Measurements from ENCODE around the gene TAF1L. TPM values are rescaled to one million over a fixed set of nuclear protein-coding genes. Genes with fewer than 3 reads are reported as not detected.

The TAF1L gene
- total and polyA plus RNA-seq, 11 donors: 0.07 TPM; not detected in 10

GRCh38 chr9:32671333-32671732 lies 35.9 kb upstream of the TAF1L start:
- Histone ChIP-seq H3K27ac (no peak overlapping the region), H3K27me3 (no peaks in the 10 kb centered on the region), H3K9me3 (no peaks in the 10 kb centered on the region), H3K4me1 (no peaks in the 10 kb centered on the region), H3K36me3 (no peaks in the 10 kb centered on the region), H3K4me3 (no peak overlapping the region)
- TF ChIP-seq CTCF (IDR thresholded peaks at IDR 0.05) (no peak), POLR2A (IDR thresholded peaks at IDR 0.05) (no peak)
- no peak for ATAC-seq
- DNase-seq: no peak
- WGBS, 4 donors: 69 to 90% (median 70%) methylated on average over 1 of the region's 1 CpG
- intact Hi-C loops (cut with DNase I): loop anchor here in 1 of 10 donors (5.0 kb wide), 1 partner anchor 51 kb away; no protein-coding TSS in a partner anchor

- Histone ChIP-seq H3K9me3 (no peaks in the 10 kb centered on the region), H3K36me3 (no peaks in the 10 kb centered on the region), H3K27me3 (peaks cover 0 to 7% (median 0%) of the 10 kb centered on the region in 9 donors), H3K4me1 (no peaks in the 10 kb centered on the region), H3K4me3 (no peak overlapping the region), H3K27ac (no peak overlapping the region)
- intact Hi-C loops (cut with DNase I): no loop called here
- DNase-seq (no peak), ATAC-seq (no peak)
- TF ChIP-seq CTCF (IDR thresholded peaks at IDR 0.05) (no peak), POLR2A (IDR thresholded peaks at IDR 0.05) (no peak)
- 65 to 83% (median 70%) methylated on average over 3 of the region's 3 CpGs for WGBS, 4 donors
These were observed 29.6 kb upstream of the TAF1L start for GRCh38 chr9:32665101-32665500.

- no peak for DNase-seq
- Histone ChIP-seq H3K9me3 (no peaks in the 10 kb centered on the region), H3K36me3 (no peaks in the 10 kb centered on the region), H3K4me1 (no peaks in the 10 kb centered on the region), H3K4me3 (no peak overlapping the region), H3K27me3 (peaks cover 0 to 7% (median 0%) of the 10 kb centered on the region in 9 donors), H3K27ac (no peak overlapping the region)
- 43 to 58% (median 52%) methylated on average over 3 of the region's 3 CpGs for WGBS, 4 donors
- ATAC-seq: no peak
- intact Hi-C loops (cut with DNase I): no loop called here
- TF ChIP-seq POLR2A (IDR thresholded peaks at IDR 0.05): no peak
- TF ChIP-seq CTCF (IDR thresholded peaks at IDR 0.05): no peak
These were observed 28.3 kb upstream of the TAF1L start for GRCh38 chr9:32663741-32664140.

GRCh38 chr9:32647671-32648070 lies 12.2 kb upstream of the TAF1L start:
- 66 to 77% (median 72%) methylated on average over 2 of the region's 2 CpGs for WGBS, 4 donors
- no peaks in the 10 kb centered on the region for H3K36me3 ChIP-seq
- no peak for TF ChIP-seq CTCF (IDR thresholded peaks at IDR 0.05)
- no peak for TF ChIP-seq POLR2A (IDR thresholded peaks at IDR 0.05)
- peaks cover 0 to 13% (median 0%) of the 10 kb centered on the region in 12 donors for H3K9me3 ChIP-seq
- no peak overlapping the region for H3K27ac ChIP-seq
- DNase-seq (no peak), ATAC-seq (no peak)
- H3K4me1 ChIP-seq: no peaks in the 10 kb centered on the region
- no peaks in the 10 kb centered on the region for H3K27me3 ChIP-seq
- no peak overlapping the region for H3K4me3 ChIP-seq
- intact Hi-C loops (cut with DNase I): no loop called here

All from heart left ventricle (tissue), 16 donors.